ENCODE results near the gene TPP2.

The TPP2 gene

GRCh38 chr13:102571075-102571474, 25.7 kb upstream of the TPP2 start:
- Histone ChIP-seq H3K27me3 (ENCODE audit: control insufficient read depth in 1 of 2, insufficient read depth in 1 of 2, low read length in 2 of 2) (peaks cover 0 to 18% of the 10 kb centered on the region in 2 experiments), H2BK120ac (ENCODE audit: low read depth, low read length) (no peak overlapping the region), H3K79me1 (replicated peaks; ENCODE audit: low read length, poor library complexity, severe bottlenecking) (no peaks in the 10 kb centered on the region), H3K4ac (ENCODE audit: low read depth in 1 of 2, low read length in 2 of 2) (no peak overlapping the region), H4K91ac (ENCODE audit: low read length) (no peak overlapping the region), H2AK5ac (ENCODE audit: low read length, severe bottlenecking) (no peak overlapping the region), H3K4me3 (ENCODE audit: insufficient read depth in 1 of 2, low read depth in 1 of 2, low read length in 2 of 2) (no peak overlapping the region), H3K36me3 (ENCODE audit: control insufficient read depth in 1 of 2, insufficient read depth in 2 of 2, low read depth in 1 of 2, low read length in 2 of 2) (no peaks in the 10 kb centered on the region), H3K4me2 (ENCODE audit: low read length, poor library complexity, severe bottlenecking) (no peak overlapping the region), H2BK12ac (ENCODE audit: low read length in 2 of 2) (no peak overlapping the region), H3K9me3 (ENCODE audit: control insufficient read depth, low read length) (no peaks in the 10 kb centered on the region), H3K4me1 (ENCODE audit: control insufficient read depth, insufficient read depth, low read depth, low read length) (no peaks in the 10 kb centered on the region), H2AFZ (ENCODE audit: low read depth, low read length) (no peak overlapping the region), H3K18ac (ENCODE audit: low read depth in 1 of 2, low read length in 2 of 2) (no peak overlapping the region), H3K23ac (ENCODE audit: low read length in 2 of 2) (no peak overlapping the region), H3K27ac (ENCODE audit: low read length, poor library complexity, severe bottlenecking) (no peak overlapping the region), H3K14ac (ENCODE audit: low read length in 2 of 2) (no peak overlapping the region), H2BK5ac (ENCODE audit: low read depth, low read length, poor library complexity, severe bottlenecking) (no peak overlapping the region), H4K8ac (ENCODE audit: low read length) (no peak overlapping the region), H3K9ac (ENCODE audit: low read length) (no peak overlapping the region), H2BK15ac (ENCODE audit: low read depth, poor library complexity, severe bottlenecking) (no peak overlapping the region)
- DNase-seq, result no peak
- 73% methylated on average over 4 of the region's 4 CpGs for WGBS

DNA sequence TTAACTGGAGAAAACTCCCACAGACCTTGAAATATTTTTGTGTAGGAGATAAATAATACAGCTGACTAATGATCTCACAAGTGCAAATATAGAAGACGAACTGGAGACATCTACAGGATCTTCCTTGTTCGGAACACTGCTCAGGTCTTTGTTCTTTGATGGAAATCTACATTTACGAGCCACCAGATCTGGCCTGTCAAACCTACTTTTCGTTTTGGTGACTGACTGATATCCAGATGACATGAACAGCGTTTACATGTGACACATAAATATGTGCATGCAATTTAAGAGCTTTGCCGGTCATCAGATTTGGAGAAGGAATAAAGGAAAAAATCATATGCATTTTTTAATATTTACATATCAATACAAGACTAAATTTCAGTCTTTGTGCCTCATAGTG, 24.5 kb upstream of the TPP2 start:
- Histone ChIP-seq H3K14ac (ENCODE audit: low read length in 2 of 2) (no peak overlapping the region), H3K9me3 (ENCODE audit: control insufficient read depth, low read length) (no peaks in the 10 kb centered on the region), H3K36me3 (ENCODE audit: control insufficient read depth in 1 of 2, insufficient read depth in 2 of 2, low read depth in 1 of 2, low read length in 2 of 2) (no peaks in the 10 kb centered on the region), H3K4me2 (ENCODE audit: low read length, poor library complexity, severe bottlenecking) (no peak overlapping the region), H3K4me3 (ENCODE audit: insufficient read depth in 1 of 2, low read depth in 1 of 2, low read length in 2 of 2) (no peak overlapping the region), H3K4me1 (ENCODE audit: control insufficient read depth, insufficient read depth, low read depth, low read length) (no peaks in the 10 kb centered on the region), H3K18ac (ENCODE audit: low read depth in 1 of 2, low read length in 2 of 2) (no peak overlapping the region), H3K9ac (ENCODE audit: low read length) (no peak overlapping the region), H2AFZ (ENCODE audit: low read depth, low read length) (no peak overlapping the region), H3K23ac (ENCODE audit: low read length in 2 of 2) (no peak overlapping the region), H3K27ac (ENCODE audit: low read length, poor library complexity, severe bottlenecking) (no peak overlapping the region), H2BK120ac (ENCODE audit: low read depth, low read length) (no peak overlapping the region), H3K79me1 (replicated peaks; ENCODE audit: low read length, poor library complexity, severe bottlenecking) (no peaks in the 10 kb centered on the region), H2BK12ac (ENCODE audit: low read length in 2 of 2) (no peak overlapping the region), H2BK15ac (ENCODE audit: low read depth, poor library complexity, severe bottlenecking) (no peak overlapping the region), H2AK5ac (ENCODE audit: low read length, severe bottlenecking) (no peak overlapping the region), H4K91ac (ENCODE audit: low read length) (no peak overlapping the region), H3K27me3 (ENCODE audit: control insufficient read depth in 1 of 2, insufficient read depth in 1 of 2, low read length in 2 of 2) (peaks cover 0 to 13% of the 10 kb centered on the region in 2 experiments), H2BK5ac (ENCODE audit: low read depth, low read length, poor library complexity, severe bottlenecking) (no peak overlapping the region), H3K4ac (ENCODE audit: low read depth in 1 of 2, low read length in 2 of 2) (no peak overlapping the region), H4K8ac (ENCODE audit: low read length) (no peak overlapping the region)
- no peak for DNase-seq
- 80% methylated on average over 4 of the region's 6 CpGs for WGBS

GRCh38 chr13:102580552-102581169, 16.1 kb upstream of the TPP2 start:
- 0% methylated on average over 1 of the region's 5 CpGs for WGBS

DNA sequence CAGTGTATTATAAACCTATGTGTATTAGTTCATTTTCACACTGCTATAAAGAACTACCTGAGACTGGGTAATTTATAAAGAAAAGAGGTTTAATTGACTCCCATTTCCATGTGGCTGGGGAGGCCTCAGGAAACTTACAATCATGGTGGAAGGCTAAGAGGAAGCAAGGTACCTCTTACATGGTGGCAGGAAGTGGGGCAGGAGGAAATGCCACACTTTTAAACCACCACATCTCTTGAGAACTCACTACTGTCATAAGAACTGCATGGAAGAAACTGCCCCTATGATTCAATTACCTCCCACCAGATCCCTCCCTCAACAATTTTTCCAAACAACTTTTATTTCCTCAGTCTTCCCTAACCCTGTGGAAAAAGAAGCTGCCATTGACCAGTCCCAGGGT, 14.5 kb upstream of the TPP2 start:
- Histone ChIP-seq H2BK5ac (ENCODE audit: low read depth, low read length, poor library complexity, severe bottlenecking) (no peak overlapping the region), H3K36me3 (ENCODE audit: control insufficient read depth in 1 of 2, insufficient read depth in 2 of 2, low read depth in 1 of 2, low read length in 2 of 2) (no peaks in the 10 kb centered on the region), H3K4me3 (ENCODE audit: insufficient read depth in 1 of 2, low read depth in 1 of 2, low read length in 2 of 2) (no peak overlapping the region), H3K27me3 (ENCODE audit: control insufficient read depth in 1 of 2, insufficient read depth in 1 of 2, low read length in 2 of 2) (peaks cover 8 to 22% of the 10 kb centered on the region in 2 experiments), H2BK15ac (ENCODE audit: low read depth, poor library complexity, severe bottlenecking) (no peak overlapping the region), H3K4me2 (ENCODE audit: low read length, poor library complexity, severe bottlenecking) (no peak overlapping the region), H3K4ac (ENCODE audit: low read depth in 1 of 2, low read length in 2 of 2) (no peak overlapping the region), H3K9ac (ENCODE audit: low read length) (no peak overlapping the region), H3K14ac (ENCODE audit: low read length in 2 of 2) (no peak overlapping the region), H4K91ac (ENCODE audit: low read length) (no peak overlapping the region), H2AK5ac (ENCODE audit: low read length, severe bottlenecking) (no peak overlapping the region), H3K9me3 (ENCODE audit: control insufficient read depth, low read length) (no peaks in the 10 kb centered on the region), H2AFZ (ENCODE audit: low read depth, low read length) (no peak overlapping the region), H3K23ac (ENCODE audit: low read length in 2 of 2) (no peak overlapping the region), H2BK12ac (ENCODE audit: low read length in 2 of 2) (no peak overlapping the region), H2BK120ac (ENCODE audit: low read depth, low read length) (no peak overlapping the region), H4K8ac (ENCODE audit: low read length) (no peak overlapping the region), H3K79me1 (replicated peaks; ENCODE audit: low read length, poor library complexity, severe bottlenecking) (no peaks in the 10 kb centered on the region), H3K4me1 (ENCODE audit: control insufficient read depth, insufficient read depth, low read depth, low read length) (no peaks in the 10 kb centered on the region), H3K27ac (ENCODE audit: low read length, poor library complexity, severe bottlenecking) (no peak overlapping the region), H3K18ac (ENCODE audit: low read depth in 1 of 2, low read length in 2 of 2) (no peak overlapping the region)
- DNase-seq, result no peak

More at GRCh38 chr13:102580552-102581169, 16.1 kb upstream of the TPP2 start:
- no peak overlapping the region for H2BK120ac ChIP-seq (ENCODE audit: low read depth, low read length)
- H3K27me3 ChIP-seq (ENCODE audit: control insufficient read depth in 1 of 2, insufficient read depth in 1 of 2, low read length in 2 of 2), result peaks cover 8 to 22% of the 10 kb centered on the region in 2 experiments
- H2BK15ac ChIP-seq (ENCODE audit: low read depth, poor library complexity, severe bottlenecking), result no peak overlapping the region
- no peak overlapping the region for H2BK12ac ChIP-seq (ENCODE audit: low read length in 2 of 2)
- H3K23ac ChIP-seq (ENCODE audit: low read length in 2 of 2), result no peak overlapping the region
- H3K9ac ChIP-seq (ENCODE audit: low read length), result no peak overlapping the region
- no peak overlapping the region for H4K91ac ChIP-seq (ENCODE audit: low read length)
- no peak overlapping the region for H2AFZ ChIP-seq (ENCODE audit: low read depth, low read length)
- H3K14ac ChIP-seq (ENCODE audit: low read length in 2 of 2), result no peak overlapping the region
- no peaks in the 10 kb centered on the region for H3K36me3 ChIP-seq (ENCODE audit: control insufficient read depth in 1 of 2, insufficient read depth in 2 of 2, low read depth in 1 of 2, low read length in 2 of 2)
- no peak overlapping the region for H3K4me3 ChIP-seq (ENCODE audit: insufficient read depth in 1 of 2, low read depth in 1 of 2, low read length in 2 of 2)
- H3K4me1 ChIP-seq (ENCODE audit: control insufficient read depth, insufficient read depth, low read depth, low read length), result no peaks in the 10 kb centered on the region
- H3K18ac ChIP-seq (ENCODE audit: low read depth in 1 of 2, low read length in 2 of 2), result no peak overlapping the region
- no peak overlapping the region for H2BK5ac ChIP-seq (ENCODE audit: low read depth, low read length, poor library complexity, severe bottlenecking)
- no peak overlapping the region for H3K4me2 ChIP-seq (ENCODE audit: low read length, poor library complexity, severe bottlenecking)
- DNase-seq, result peak; percentile 71
- no peaks in the 10 kb centered on the region for H3K79me1 ChIP-seq (replicated peaks; ENCODE audit: low read length, poor library complexity, severe bottlenecking)
- no peaks in the 10 kb centered on the region for H3K9me3 ChIP-seq (ENCODE audit: control insufficient read depth, low read length)
- H4K8ac ChIP-seq (ENCODE audit: low read length), result no peak overlapping the region
- H2AK5ac ChIP-seq (ENCODE audit: low read length, severe bottlenecking), result no peak overlapping the region
- no peak overlapping the region for H3K27ac ChIP-seq (ENCODE audit: low read length, poor library complexity, severe bottlenecking)
- H3K4ac ChIP-seq (ENCODE audit: low read depth in 1 of 2, low read length in 2 of 2), result no peak overlapping the region
